Stimulated activated CD4-positive, alpha-beta T cell treated with anti-CD3 and anti-CD28 coated beads, Interleukin-4, amount 100 ng/mL, for 4 hours (primary cell): ENCODE results near the gene IGFBP5.
A peak's percentile ranks its signal among the peaks of the same experiment; 100 is the strongest.

Experiments used
- DNase-seq, 2 experiments: peaks; one replicate each; pipeline ENCODE4 v3.0.0-alpha.2; 2020

IGFBP5 gene

DNA sequence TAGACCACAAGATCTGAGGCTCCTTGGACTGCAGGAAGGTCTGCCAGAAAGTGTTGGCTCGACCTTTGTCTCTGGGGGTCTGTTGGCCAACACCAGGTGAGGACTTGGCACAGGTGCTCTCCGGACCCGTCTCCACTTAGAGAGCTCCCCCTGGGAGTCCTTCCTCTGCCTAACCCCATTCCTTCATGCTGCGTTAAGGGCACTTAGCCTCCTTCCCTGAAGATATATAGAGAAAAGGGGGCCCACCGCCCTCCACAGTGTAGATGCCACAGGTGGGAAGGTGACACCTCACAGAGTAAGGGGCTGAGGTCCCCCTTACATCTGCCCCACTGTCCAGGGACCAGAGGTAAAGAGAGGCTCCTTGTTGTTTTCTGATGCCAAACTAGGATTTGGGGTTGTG is 8.2 kb downstream of the IGFBP5 start:
- no peak for DNase-seq

DNA sequence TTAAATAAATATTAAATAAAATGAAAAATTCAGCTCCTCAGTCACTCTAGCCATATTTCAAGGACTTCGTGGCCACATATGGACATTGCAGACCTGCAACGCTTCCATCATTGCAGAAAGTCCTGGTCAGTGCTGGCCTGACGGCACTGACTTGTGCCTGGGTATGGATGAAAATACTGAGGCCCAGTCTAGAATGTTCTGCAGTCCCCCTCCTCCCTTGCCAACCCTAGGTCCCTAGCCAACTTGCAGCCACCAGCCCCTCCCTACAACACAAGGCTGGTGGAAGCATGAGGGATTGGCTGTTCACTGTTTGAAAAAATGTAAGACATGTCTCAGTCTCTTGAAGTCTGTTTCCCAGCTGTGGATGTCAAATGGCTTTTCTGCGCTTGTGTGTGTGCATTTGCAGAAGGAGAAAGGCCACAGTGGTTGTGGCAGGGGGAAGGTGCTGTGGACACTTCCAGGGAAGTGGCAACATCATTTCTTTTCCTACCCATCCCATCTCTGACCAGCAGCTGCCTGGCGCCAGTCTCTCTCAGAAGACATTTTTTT is 9.9 kb downstream of the IGFBP5 start:
- no peak for DNase-seq

DNA sequence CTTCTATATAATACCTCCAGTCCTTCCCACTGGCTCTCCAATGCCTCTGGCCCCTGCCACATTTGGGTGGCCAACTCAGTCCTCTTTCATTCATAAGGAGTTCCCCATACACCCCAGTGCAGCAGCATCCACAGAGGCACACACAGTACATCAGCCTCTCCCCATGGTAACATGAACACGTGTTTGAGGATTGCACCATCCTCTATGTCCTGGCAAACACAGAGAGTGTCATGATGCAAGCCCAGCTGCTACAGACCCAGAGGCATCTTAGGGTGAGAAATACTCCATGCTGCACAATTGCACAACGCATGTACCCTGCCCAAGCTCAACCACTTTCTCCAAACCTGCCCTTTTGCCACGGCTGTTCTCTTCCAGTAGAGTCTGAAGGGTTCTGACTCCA is 11.5 kb downstream of the IGFBP5 start:
- DNase-seq, result no peak

DNA sequence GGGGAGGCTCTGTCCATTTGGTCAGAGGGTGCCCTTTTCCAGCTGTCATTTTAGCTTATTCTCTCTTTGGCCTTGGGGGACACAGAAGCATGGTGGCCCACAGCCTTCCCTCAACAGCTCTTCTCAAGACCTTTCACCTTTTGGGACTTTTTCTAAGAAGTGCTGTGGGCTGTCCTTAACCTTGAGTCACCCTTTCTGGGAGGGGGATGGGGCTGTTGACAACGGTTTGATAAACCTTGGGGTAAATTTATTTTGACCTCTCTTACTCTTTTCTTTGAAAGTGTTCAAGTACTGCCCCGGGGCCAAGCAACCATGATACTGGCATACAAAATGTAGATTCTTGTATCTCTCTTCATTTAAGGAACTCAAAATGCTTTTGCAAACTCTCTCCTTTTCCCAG is 13.7 kb downstream of the IGFBP5 start:
- DNase-seq, result no peak

DNA sequence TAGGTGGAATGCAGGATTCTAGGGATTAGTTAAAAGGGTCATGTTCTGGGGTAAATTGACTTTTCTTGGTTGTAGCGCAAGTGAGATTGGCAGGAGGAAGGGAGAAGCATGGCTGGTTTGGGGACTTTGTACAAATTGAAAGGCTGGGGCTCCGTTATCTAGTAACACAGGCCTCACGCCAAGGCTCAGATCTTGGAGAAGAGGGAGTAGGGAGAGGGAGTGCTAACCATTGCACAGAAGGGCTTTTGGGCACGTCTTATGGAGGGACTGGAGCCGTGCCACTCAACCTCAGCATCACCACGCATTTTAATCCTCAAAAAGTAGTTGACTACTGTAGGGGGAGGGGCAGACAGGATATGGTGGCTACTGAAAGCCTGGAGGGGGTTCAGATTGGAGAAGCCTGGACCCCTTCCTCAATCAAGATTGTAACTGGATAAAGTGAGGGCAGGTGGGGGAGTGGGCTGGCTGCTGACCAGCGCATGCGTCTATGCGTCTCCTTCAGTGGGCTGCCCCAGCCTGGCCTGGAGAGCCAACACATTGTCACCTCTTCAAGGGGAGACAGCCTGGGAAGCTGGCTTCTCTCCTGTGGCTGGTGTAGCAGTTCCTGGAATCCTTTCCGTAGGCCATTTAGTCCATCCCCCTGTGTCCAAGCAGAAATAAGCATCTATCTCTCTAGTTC is 14.3 kb downstream of the IGFBP5 start:
- DNase-seq, result no peak

DNA sequence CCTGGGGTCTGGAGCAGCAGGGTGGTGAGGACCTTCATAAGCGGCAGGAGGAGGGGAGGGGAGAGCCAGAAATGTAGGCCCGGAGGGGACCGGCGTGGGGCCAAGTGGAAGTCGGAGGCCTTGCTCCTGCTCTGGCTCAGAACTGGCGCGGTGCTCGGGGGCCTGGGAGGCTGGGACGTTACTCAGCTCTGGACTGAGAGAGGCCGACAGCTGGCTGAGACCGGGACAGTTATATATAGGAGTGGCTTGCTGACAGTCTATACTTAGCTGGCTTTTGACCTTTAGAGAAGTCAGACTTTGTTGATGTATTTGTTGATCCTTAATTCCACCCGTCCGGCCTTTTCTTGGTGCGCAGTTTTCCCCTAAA is 15.7 kb downstream of the IGFBP5 start:
- no peak for DNase-seq

DNA sequence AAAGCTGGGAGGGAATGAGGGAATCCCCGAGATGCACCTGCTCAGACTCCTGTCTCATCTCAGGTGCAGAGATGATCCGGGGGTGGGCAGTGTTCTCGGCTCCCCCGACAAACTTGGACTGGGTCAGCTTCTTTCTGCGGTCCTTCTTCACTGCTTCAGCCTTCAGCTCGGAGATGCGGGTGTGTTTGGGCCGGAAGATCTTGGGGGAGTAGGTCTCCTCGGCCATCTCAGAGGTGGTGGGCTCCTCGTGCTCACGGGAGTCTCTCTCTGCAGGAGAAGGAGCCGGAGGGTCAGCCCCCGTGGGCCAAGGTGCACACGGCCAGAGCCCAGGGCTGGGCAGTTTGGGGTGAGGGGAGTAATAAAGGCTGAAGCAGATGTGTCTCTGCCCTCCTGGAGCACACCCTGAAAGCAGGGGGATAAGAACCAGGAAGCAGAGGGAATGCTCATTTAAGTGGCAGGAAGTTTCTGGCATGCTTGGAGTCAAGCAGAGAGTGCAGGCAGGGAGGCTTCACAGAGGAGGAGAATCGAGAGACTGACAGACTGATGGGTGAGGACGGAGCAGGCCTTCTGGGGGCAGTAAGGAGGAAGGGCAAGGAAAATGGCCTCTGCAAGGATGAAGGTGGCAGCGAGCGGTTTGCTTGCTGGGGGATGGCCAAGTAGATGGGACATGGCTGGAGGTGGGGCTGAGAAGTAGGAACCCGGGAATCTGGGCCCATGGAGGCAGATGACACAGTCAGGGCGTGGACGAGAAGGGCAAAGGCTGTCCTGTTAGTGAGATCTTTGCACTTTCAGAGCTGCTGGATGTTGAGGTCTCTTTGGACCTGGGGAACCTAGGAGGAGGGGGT is 16.3 kb downstream of the IGFBP5 start:
- no peak for DNase-seq

DNA sequence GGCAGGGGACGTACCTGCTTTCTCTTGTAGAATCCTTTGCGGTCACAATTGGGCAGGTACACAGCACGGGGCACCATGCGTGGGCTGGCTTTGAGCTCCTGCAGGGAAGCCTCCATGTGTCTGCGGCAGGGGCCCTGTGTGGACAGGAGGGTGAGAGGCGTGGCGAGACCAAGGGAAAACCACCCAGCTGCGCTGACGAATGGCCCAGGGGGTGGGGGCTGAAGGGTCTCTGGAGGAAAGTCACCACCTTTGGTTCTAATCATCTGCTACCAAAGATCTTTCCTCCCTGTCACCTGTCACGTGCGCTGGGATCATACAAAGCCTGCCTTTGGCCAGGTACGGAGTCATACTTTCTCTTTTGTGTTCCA is 17.3 kb downstream of the IGFBP5 start:
- no peak for DNase-seq

DNA sequence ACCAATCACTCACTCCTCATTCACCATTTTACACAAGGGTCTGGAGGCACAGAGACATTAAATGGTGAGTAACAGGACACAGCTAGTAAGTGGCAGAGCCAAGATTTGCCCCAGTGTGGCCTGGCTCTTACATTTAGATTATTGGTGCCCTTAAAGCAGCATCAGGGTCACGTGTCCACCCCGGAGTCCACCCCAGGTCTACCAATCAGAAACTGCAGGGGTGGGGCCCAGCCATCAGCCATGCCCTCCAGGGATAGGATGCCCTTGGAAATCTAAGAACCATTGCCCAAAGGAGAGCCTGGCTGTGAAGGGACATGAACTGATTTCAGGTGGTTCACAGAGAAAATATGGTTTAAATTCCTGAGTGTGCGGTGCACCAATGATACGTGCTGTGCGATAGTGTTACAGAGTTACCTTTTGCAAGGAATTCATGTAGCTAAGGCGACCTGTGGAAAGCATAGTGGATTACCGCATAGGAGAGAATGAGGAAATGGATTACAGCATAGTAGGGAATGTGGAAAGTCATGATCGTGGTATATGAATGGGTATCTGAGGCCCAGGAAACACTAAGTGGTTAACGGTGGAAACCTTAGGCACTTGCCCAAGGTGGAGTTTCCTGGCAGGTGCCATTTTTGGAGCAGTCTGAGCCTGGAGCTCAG is 17.8 kb downstream of the IGFBP5 start:
- DNase-seq, result no peak

DNA sequence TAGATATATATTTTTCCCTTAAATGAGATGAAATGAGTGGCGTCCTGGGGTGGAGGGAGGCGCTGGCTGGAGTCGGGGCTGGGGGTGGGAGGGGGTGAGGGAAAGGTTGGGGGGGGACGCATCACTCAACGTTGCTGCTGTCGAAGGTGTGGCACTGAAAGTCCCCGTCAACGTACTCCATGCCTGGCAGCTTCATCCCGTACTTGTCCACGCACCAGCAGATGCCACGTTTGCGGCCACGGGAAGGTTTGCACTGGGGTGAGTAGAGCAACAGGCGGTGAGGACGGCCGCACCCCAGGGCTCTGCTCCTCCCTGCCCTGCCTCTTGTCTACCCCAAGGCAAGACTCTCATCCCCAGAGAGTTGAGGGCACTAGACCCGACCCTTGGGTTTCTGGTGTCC is 18.7 kb downstream of the IGFBP5 start:
- no peak for DNase-seq

DNA sequence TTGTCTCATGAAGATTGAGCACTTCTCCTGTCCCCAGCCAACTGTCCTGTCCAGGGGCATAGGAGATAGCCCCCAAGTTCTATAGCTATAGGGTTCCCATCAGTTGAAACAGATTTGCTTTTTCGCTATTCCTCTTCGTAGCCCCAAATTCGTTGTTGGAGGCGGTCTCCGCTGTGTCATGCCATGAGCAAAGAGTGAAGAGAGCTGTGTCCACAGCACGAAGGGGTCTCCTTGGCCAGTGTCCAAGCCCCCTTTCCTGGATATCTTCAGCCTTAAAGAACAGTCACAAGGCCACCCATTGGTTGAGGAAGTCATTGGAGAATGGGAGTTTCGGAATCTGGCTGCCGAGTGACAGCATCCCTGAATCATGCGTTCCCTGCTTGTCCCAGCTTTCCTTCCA is 21.0 kb downstream of the IGFBP5 start:
- DNase-seq, result no peak

DNA sequence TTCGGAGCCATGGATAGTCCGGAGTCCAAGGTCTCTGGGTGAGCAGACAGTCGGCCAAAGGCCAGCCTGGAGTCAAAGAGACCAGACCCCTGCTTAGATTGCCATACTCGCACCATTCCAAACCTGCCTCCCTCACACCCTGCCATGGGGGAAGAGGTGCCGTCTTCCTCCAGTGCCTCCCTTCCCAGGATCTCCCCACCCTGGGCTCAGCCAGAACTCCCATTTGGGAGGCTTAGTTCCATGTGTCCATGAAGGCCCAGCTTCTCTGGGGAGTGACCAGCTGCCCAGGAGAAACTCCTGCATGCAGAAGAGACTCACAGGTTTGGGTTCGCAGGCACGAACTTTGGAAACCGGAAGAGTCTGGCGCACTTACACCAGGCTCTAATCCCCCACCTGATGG is 21.7 kb downstream of the IGFBP5 start:
- no peak for DNase-seq

DNA sequence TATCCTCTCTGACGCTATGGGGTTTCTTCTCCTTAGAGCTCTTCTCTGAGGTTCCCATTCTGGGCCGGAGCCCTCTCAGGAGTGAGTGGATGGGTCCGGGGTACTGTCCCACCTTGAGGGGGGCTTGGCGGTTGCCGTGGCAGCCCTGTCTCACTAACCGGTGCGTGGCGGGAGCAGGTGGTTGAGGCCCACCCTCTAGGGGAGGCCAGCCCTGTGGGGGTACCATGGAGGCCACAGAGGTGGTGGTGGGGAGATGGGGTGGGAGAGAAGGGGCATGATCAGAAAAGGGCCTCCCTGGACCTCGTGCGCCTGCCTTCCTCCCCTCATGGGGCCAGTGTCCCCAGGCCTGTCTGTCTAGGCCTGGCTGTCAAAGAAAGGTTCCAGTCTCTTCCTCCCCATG is 22.3 kb downstream of the IGFBP5 start:
- DNase-seq, result no peak

DNA sequence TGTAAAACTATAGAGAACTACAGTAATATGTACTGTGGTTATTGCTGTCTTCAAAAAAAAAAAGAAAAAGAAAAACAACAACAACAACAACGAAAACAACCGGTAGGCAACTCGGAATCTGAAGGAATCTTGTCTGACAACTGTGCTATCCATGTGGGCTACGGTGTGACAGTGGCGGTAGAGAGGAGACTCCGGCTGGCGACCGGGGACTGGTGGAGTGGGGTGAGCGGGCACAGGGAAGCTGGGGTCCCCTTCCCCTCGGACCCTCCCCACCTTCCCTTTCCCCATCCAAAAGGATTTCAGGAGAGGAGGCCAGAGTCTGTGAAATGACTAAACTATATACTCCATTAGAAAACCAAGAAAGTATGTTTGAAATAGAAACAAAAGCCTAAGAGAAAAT is 22.9 kb downstream of the IGFBP5 start:
- no peak for DNase-seq

DNA sequence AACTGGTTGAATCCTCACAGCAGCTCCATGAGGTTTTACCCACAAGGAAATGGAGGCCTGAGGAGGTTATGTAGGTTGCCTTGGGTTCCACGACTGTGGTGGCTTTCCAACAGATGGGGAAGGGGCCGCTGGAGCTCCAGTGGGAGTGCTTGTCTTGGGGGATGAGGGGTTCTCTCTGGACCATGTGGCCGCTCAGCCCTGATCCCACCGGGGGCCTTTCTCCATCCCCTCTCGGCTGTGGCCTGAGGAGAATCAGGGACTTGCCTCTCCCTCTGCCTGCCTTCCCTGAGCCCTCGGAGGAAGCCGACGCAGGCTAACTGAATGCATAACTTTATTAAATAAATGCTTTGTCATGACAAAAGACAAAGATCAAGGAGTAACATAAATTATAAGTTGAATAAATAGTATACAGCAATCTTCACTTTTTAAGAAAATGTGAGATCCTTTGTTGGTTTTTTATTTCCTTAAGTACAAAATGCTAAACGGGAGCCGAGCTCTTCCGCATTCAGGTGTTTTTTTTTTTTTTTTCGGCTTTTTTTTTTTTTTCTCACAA is 23.5 kb downstream of the IGFBP5 start:
- DNase-seq, result no peak

DNA sequence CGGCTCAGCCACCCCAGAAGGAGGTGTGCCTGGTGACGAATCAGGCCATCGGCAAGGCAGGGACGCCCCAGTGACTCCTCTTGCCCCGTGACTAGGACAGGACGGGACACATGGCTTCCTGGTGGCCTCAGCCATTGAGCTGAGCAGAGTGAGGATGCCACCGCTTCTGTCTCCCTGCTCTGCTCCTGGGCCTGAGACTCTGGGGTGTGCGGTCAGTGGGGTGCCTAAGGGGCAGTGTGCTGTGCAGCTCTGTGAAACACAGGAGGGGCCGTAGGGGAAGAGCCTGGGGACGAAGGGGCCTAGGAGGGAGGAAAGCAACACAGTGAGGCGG is 24.3 kb downstream of the IGFBP5 start:
- DNase-seq, result no peak

DNA sequence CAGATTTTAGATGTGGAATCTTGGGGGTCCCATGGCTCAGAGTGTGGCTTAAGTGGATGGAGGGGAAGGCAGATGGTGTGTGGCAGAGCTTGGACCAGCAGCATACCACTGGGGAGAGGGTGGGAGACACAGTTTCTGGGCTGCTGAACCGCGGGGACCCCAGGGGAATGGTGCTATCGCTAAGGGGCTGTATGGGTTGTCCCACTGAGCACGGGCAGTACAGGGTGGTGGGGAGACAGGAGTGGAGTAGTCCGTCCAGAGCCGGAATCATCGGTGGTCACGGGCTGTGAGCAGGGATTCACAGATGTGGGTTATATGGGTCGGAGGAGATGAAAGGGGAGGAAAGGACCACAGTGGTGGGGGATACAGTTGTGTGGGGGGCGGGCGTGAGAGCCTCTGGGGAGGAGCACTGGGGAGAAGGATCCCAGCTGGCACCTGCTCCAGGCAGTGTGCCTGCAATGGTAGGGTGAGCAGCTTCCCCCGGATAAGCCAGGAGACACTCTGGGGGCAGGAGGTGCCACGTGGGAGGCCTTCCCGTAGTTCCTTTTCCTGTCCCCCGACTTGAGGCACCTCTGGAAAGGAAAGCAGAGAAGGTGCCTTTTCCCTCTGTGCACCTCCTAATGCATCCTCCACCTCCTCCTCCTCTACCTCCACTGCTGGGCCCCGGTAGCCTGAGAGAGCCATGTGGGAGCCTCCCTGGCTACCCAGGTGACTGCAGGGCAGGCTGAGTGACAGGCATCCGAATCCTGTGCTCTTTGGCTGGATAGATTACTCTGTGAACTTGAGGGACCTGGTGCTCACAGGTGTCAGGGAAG is 24.9 kb downstream of the IGFBP5 start:
- no peak for DNase-seq

DNA sequence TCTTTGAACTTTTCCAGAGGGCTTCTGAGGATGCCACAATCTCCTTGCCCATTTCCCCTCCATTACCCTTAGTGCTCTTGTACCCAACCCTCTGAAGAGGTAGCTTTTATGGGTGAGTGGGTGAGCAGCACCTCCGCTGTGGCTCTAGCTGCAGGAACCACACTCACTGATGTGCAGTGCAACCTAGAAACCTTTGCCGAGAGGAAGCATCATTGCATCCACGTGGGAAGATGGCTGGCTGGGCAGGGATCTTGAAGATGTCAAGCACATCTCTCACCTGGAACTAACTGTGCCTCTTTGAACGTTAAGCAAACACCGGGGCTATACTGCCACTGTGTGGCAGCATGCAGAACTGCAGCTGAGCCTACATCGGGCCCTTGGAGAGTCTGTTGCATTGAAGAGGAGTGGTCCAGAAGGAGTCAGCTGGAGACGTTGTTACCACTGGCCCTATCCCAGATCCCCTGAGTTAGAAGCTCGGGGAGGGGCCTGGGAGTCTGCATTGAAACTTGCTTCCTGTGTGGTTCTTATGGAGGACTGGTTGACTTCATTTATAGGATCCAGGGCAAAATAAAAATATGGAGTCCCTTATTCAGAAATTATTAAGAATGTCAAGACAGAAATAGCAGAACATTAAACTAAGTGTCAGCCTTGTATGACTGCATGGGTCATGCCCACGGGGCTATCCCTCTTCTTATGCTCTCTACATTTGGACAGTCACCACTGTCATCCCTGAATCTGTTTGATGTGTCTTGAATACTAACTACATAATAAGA is 28.7 kb downstream of the IGFBP5 start:
- DNase-seq, result peak; percentile 53 to 57

DNA sequence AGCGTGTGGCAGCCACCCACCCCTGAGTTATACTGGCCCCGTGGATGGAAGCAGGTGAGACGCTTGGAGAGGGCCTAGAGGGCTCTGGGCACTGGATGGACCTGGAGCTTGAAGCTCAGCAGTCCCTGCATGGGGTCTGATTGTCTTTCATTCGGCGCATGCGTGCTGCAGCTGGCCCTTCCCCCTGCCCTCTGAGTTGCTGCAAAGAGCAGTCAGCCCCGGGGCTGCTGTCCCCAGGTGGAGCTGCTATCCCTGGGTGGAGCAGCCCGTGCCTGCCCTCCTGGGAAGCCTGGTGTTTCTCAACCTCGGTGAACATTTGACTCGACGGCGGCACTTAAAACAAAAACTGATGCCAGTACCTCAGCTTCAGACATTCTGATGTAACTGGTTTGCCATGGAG is 29.6 kb downstream of the IGFBP5 start:
- DNase-seq, result no peak

DNA sequence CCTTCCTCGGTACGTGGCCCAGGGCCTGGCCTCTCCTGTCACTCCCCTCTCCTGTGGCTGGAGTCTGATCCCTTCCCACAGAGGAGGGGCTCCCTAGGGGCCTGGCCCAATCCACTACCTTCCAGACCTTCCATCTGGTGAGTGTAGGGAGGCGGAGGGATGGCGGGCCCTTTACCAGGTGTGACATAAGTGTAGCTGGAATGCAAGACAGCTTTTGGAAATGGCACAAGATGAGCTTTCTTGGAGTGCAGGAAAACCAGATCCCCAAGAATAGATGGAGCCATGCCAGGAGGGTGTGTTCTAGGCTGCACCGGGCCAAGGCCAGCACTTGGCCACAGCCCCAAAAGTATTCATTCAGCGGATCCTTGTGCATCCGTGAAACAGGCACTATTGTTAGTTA is 30.1 kb downstream of the IGFBP5 start:
- no peak for DNase-seq

DNA sequence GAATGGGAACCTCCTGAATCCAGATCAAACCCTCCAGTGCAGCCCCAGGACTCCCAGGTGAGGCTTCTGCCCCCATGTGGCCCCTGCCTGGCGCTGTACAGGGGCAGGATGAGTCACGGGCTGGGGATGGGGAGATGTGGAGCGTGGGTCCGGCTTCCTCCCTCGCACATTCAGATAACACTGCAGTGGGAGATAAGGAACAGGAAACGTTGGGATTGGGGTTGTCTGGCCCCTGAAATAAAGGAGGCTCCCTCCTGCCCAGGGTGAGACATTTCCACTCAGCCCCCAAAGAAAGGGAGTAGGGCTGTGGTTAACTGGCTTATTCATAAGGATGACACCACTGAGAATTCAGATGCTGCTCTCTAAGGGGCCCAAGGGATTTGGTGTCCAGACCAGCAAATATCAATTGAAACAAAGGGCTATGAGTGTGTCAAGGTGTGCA is 30.7 kb downstream of the IGFBP5 start:
- DNase-seq, result no peak

DNA sequence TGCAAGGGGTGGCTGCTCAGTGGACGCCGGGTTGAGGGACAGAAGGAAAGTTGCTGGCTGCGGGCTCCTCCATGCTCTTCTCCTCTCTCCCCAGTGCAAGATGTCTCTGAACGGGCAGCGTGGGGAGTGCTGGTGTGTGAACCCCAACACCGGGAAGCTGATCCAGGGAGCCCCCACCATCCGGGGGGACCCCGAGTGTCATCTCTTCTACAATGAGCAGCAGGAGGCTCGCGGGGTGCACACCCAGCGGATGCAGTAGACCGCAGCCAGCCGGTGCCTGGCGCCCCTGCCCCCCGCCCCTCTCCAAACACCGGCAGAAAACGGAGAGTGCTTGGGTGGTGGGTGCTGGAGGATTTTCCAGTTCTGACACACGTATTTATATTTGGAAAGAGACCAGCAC is 31.5 kb downstream of the IGFBP5 start:
- DNase-seq, result no peak
